Stimulated activated CD4-positive, alpha-beta T cell treated with anti-CD3 and anti-CD28 coated beads, Interleukin-4, amount 100 ng/mL, for 48 hours (primary cell): ENCODE measurements around the gene SUSD2.
A peak's percentile ranks its signal among the peaks of the same experiment; 100 is the strongest.
"Not testable (repeated sequence)": the region's sequence is repeated elsewhere in the genome, so short reads cannot be mapped to it uniquely, and the experiment has no call there.

Experiments
- DNase-seq, 2 donors: peaks; one replicate each; pipeline ENCODE4 v3.0.0-alpha.2; 2020; ENCODE audit warnings: low read depth in 2 of 2

SUSD2 gene

GRCh38 chr22:24189249-24190158, 8.2 kb downstream of the SUSD2 start:
- DNase-seq: peak; percentile 28 to 40

GRCh38 chr22:24190159-24190540, 8.9 kb downstream of the SUSD2 start:
- DNase-seq: no peak

GRCh38 chr22:24190596-24191208, 9.4 kb downstream of the SUSD2 start:
- no peak for DNase-seq

- DNase-seq: no peak
Observed at GRCh38 chr22:24191381-24191841, 10.1 kb downstream of the SUSD2 start.

- DNase-seq: no peak
Observed at GRCh38 chr22:24191893-24192292, 10.6 kb downstream of the SUSD2 start.

- no peak for DNase-seq
Observed at GRCh38 chr22:24198682-24199052, 17.4 kb downstream of the SUSD2 start.

GRCh38 chr22:24200619-24201212, 19.4 kb downstream of the SUSD2 start:
- no peak for DNase-seq

- no peak for DNase-seq
Observed at GRCh38 chr22:24201681-24202614, 20.7 kb downstream of the SUSD2 start.

- not testable (repeated sequence) for DNase-seq
Observed at GRCh38 chr22:24203856-24204255, 22.6 kb downstream of the SUSD2 start.

GRCh38 chr22:24205438-24206195, 24.3 kb downstream of the SUSD2 start:
- DNase-seq: no peak

- not testable (repeated sequence) for DNase-seq
Observed at GRCh38 chr22:24206460-24207263, 25.4 kb downstream of the SUSD2 start.

- no peak for DNase-seq
Observed at GRCh38 chr22:24207264-24208011, 26.2 kb downstream of the SUSD2 start.

GRCh38 chr22:24208012-24208749, 26.9 kb downstream of the SUSD2 start:
- no peak for DNase-seq

- no peak for DNase-seq
Observed at GRCh38 chr22:24209016-24209415, 27.7 kb downstream of the SUSD2 start.

- no peak for DNase-seq
Observed at GRCh38 chr22:24209687-24210086, 28.4 kb downstream of the SUSD2 start.

- not testable (repeated sequence) for DNase-seq
Observed at GRCh38 chr22:24210409-24210808, 29.1 kb downstream of the SUSD2 start.

GRCh38 chr22:24211716-24212115, 30.4 kb downstream of the SUSD2 start:
- DNase-seq: not testable (repeated sequence)

- DNase-seq: not testable (repeated sequence)
Observed at GRCh38 chr22:24213111-24213510, 31.8 kb downstream of the SUSD2 start.
